ENCODE data around the gene TRAF3.
A peak's percentile ranks its signal among the peaks of the same experiment; 100 is the strongest.

Gene TRAF3

GRCh38 chr14:102778338-102779083 is 1.3 kb downstream of the TRAF3 start:
- DNase-seq = peak; percentile 37

GRCh38 chr14:102779084-102779462 is 1.8 kb downstream of the TRAF3 start:
- no peak for DNase-seq

- no peak for DNase-seq
Observed at GRCh38 chr14:102779574-102780315, 2.5 kb downstream of the TRAF3 start.

GRCh38 chr14:102781063-102781462 is 3.8 kb downstream of the TRAF3 start:
- DNase-seq = no peak

- no peak for DNase-seq
Observed at GRCh38 chr14:102782974-102783373, 5.7 kb downstream of the TRAF3 start.

- no peak for DNase-seq
Observed at GRCh38 chr14:102784892-102785594, 7.8 kb downstream of the TRAF3 start.

GRCh38 chr14:102785595-102785963 is 8.3 kb downstream of the TRAF3 start:
- DNase-seq = no peak

- peak; percentile 14 for DNase-seq
Observed at GRCh38 chr14:102786768-102787167, 9.5 kb downstream of the TRAF3 start.

- DNase-seq = no peak
Observed at GRCh38 chr14:102789349-102789748, 12.1 kb downstream of the TRAF3 start.

GRCh38 chr14:102793531-102794328 is 16.5 kb downstream of the TRAF3 start:
- no peak for DNase-seq

GRCh38 chr14:102795060-102795925 is 18.0 kb downstream of the TRAF3 start:
- peak; percentile 94 for DNase-seq

- no peak for DNase-seq
Observed at GRCh38 chr14:102796661-102797190, 19.5 kb downstream of the TRAF3 start.

- no peak for DNase-seq
Observed at GRCh38 chr14:102798926-102799325, 21.7 kb downstream of the TRAF3 start.

- peak; percentile 94 for DNase-seq
Observed at GRCh38 chr14:102799684-102800562, 22.7 kb downstream of the TRAF3 start.

- no peak for DNase-seq
Observed at GRCh38 chr14:102802834-102803523, 25.7 kb downstream of the TRAF3 start.

- DNase-seq = no peak
Observed at GRCh38 chr14:102804858-102805257, 27.6 kb downstream of the TRAF3 start.

GRCh38 chr14:102805371-102805891 is 28.2 kb downstream of the TRAF3 start:
- DNase-seq = peak; percentile 64

- DNase-seq = no peak
Observed at GRCh38 chr14:102805941-102806340, 28.7 kb downstream of the TRAF3 start.

- no peak for DNase-seq
Observed at GRCh38 chr14:102806447-102806846, 29.2 kb downstream of the TRAF3 start.

GRCh38 chr14:102807013-102807406 is 29.8 kb downstream of the TRAF3 start:
- no peak for DNase-seq
